ENCODE data around the gene PA2G4. TPM values are rescaled to one million over a fixed set of nuclear protein-coding genes. Genes with fewer than 3 reads are reported as not detected.

Gene PA2G4
- total RNA-seq, 1 experiment from 2014 or later, result 249 TPM

Other genes with a start within 250 kb of the PA2G4 start
- 25.1 and 43.7 TPM in 2 replicates for gene PYM1, start 176.7 kb upstream of the PA2G4 start, total RNA-seq (2014; rRNA removed; shearing (Covaris generic))
- gene DGKA, start 173.4 kb upstream of the PA2G4 start, total RNA-seq (2014; rRNA removed; shearing (Covaris generic)), result 23.9 and 46.2 TPM in 2 replicates
- 0.34 TPM in 1 of 2 replicates, not detected in the other for gene PMEL, start 138.5 kb upstream of the PA2G4 start, total RNA-seq (2014; rRNA removed; shearing (Covaris generic))
- gene CDK2, start 137.7 kb upstream of the PA2G4 start, total RNA-seq (2014; rRNA removed; shearing (Covaris generic)), result 74.4 and 82.1 TPM in 2 replicates
- 17.4 and 33.0 TPM in 2 replicates for gene RAB5B, start 130.5 kb upstream of the PA2G4 start, total RNA-seq (2014; rRNA removed; shearing (Covaris generic))
- 11.8 and 15.8 TPM in 2 replicates for gene SUOX, start 107.3 kb upstream of the PA2G4 start, total RNA-seq (2014; rRNA removed; shearing (Covaris generic))
- 0.34 and 1.1 TPM in 2 replicates for gene IKZF4, start 83.5 kb upstream of the PA2G4 start, total RNA-seq (2014; rRNA removed; shearing (Covaris generic))
- 622 and 1,406 TPM in 2 replicates for gene RPS26, start 62.6 kb upstream of the PA2G4 start, total RNA-seq (2014; rRNA removed; shearing (Covaris generic))
- gene ERBB3, start 24.4 kb upstream of the PA2G4 start, total RNA-seq (2014; rRNA removed; shearing (Covaris generic)), result not detected in 2 replicates
- gene RPL41, start 12.1 kb downstream of the PA2G4 start, total RNA-seq (2014; rRNA removed; shearing (Covaris generic)), result 1,215 and 2,760 TPM in 2 replicates
- gene ZC3H10, start 13.7 kb downstream of the PA2G4 start, total RNA-seq (2014; rRNA removed; shearing (Covaris generic)), result 3.6 and 7.3 TPM in 2 replicates
- 138 and 170 TPM in 2 replicates for gene ESYT1, start 23.7 kb downstream of the PA2G4 start, total RNA-seq (2014; rRNA removed; shearing (Covaris generic))
- 71.9 and 97.8 TPM in 2 replicates for gene MYL6B, start 48.0 kb downstream of the PA2G4 start, total RNA-seq (2014; rRNA removed; shearing (Covaris generic))
- gene MYL6, start 53.8 kb downstream of the PA2G4 start, total RNA-seq (2014; rRNA removed; shearing (Covaris generic)), result 4,832 and 5,659 TPM in 2 replicates
- 20.9 and 33.4 TPM in 2 replicates for gene SMARCC2, start 84.9 kb downstream of the PA2G4 start, total RNA-seq (2014; rRNA removed; shearing (Covaris generic))
- 28.5 and 46.7 TPM in 2 replicates for gene RNF41, start 117.4 kb downstream of the PA2G4 start, total RNA-seq (2014; rRNA removed; shearing (Covaris generic))
- gene NABP2, start 119.8 kb downstream of the PA2G4 start, total RNA-seq (2014; rRNA removed; shearing (Covaris generic)), result 47.8 and 55.7 TPM in 2 replicates
- gene SLC39A5, start 125.5 kb downstream of the PA2G4 start, total RNA-seq (2014; rRNA removed; shearing (Covaris generic)), result not detected in 2 replicates
- gene ANKRD52, start 153.8 kb downstream of the PA2G4 start, total RNA-seq (2014; rRNA removed; shearing (Covaris generic)), result 9.6 and 12.7 TPM in 2 replicates
- gene COQ10A, start 162.4 kb downstream of the PA2G4 start, total RNA-seq (2014; rRNA removed; shearing (Covaris generic)), result 7.9 and 13.4 TPM in 2 replicates
- gene CS, start 195.8 kb downstream of the PA2G4 start, total RNA-seq (2014; rRNA removed; shearing (Covaris generic)), result 65.7 and 109 TPM in 2 replicates
- gene CNPY2, start 211.4 kb downstream of the PA2G4 start, total RNA-seq (2014; rRNA removed; shearing (Covaris generic)), result 100 and 161 TPM in 2 replicates
- 6.9 and 15.9 TPM in 2 replicates for gene PAN2, start 229.4 kb downstream of the PA2G4 start, total RNA-seq (2014; rRNA removed; shearing (Covaris generic))
- 1.4 TPM in 1 of 2 replicates, not detected in the other for gene IL23A, start 234.3 kb downstream of the PA2G4 start, total RNA-seq (2014; rRNA removed; shearing (Covaris generic))